MM.1S (cell line): ENCODE results near the gene MPND.

Experiments
- DNase-seq: peaks from one replicate; pipeline ENCODE4 v3.0.0-alpha.2; 2015
- H2AFZ ChIP-seq: fragments of 300-600 bp; sonication (generic); 2 replicates; pipeline ENCODE4 v1.6.0; 2016; ENCODE audit warnings: antibody characterized with exemption, low read length
- H3F3A ChIP-seq: fragments of 300-600 bp; sonication (generic); 2 replicates; pipeline ENCODE4 v1.6.1; 2016; ENCODE audit warnings: mild to moderate bottlenecking, antibody characterized with exemption, low read length, moderate library complexity, mixed read lengths; ENCODE audit not compliant: insufficient read depth
- H3K27ac ChIP-seq: fragments of 300-600 bp; sonication (generic); 2 replicates; pipeline ENCODE4 v1.5.1; 2016; ENCODE audit warnings: mild to moderate bottlenecking, low read length
- H3K27me3 ChIP-seq: fragments of 300-600 bp; sonication (generic); replicated peaks from 2 replicates; pipeline ENCODE4 v1.6.0; 2016; ENCODE audit warnings: low read length; ENCODE audit not compliant: insufficient read depth
- H3K36me3 ChIP-seq: fragments of 300-600 bp; sonication (generic); replicated peaks from 2 replicates; pipeline ENCODE4 v1.6.1; 2016; ENCODE audit warnings: mild to moderate bottlenecking, low read length, mixed read lengths; ENCODE audit not compliant: insufficient read depth
- H3K4me1 ChIP-seq: fragments of 300-600 bp; sonication (generic); 2 replicates; pipeline ENCODE4 v1.6.1; 2016; ENCODE audit warnings: low read length, mixed read lengths
- H3K4me2 ChIP-seq: fragments of 300-600 bp; sonication (generic); 2 replicates; pipeline ENCODE4 v1.6.0; 2016; ENCODE audit warnings: low read depth, low read length
- H3K4me3 ChIP-seq: fragments of 300-600 bp; sonication (generic); 2 replicates; pipeline ENCODE4 v1.5.1; 2016; ENCODE audit warnings: low read length, mixed read lengths
- H3K79me2 ChIP-seq: fragments of 300-600 bp; sonication (generic); 2 replicates; pipeline ENCODE4 v1.6.1; 2016; ENCODE audit warnings: mixed run types, low read length, mixed read lengths
- H3K9ac ChIP-seq: fragments of 300-600 bp; sonication (generic); 2 replicates; pipeline ENCODE4 v1.6.1; 2016; ENCODE audit warnings: low read length, mixed read lengths
- H3K9me2 ChIP-seq: fragments of 300-600 bp; sonication (generic); replicated peaks from 2 replicates; pipeline ENCODE4 v1.6.1; 2016; ENCODE audit warnings: mild to moderate bottlenecking, low read length, mixed read lengths; ENCODE audit not compliant: insufficient read depth
- H3K9me3 ChIP-seq: fragments of 300-600 bp; sonication (generic); replicated peaks from 2 replicates; pipeline ENCODE4 v1.6.1; 2016; ENCODE audit warnings: mild to moderate bottlenecking, low read length, mixed read lengths; ENCODE audit not compliant: insufficient read depth
- H4K20me1 ChIP-seq: fragments of 300-600 bp; sonication (generic); 2 replicates; pipeline ENCODE4 v1.6.1; 2016; ENCODE audit warnings: mild to moderate bottlenecking, low read length, moderate library complexity, mixed read lengths; ENCODE audit not compliant: insufficient read depth
- CTCF ChIP-seq: fragments of 300-600 bp; sonication (generic); IDR thresholded peaks from 2 replicates; pipeline ENCODE4 v1.5.1; 2016; ENCODE audit warnings: antibody characterized with exemption, low read length, mixed read lengths
- EZH2 ChIP-seq: fragments of 300-600 bp; sonication (generic); optimal IDR thresholded peaks from 2 replicates; pipeline ENCODE3; 2017; ENCODE audit warnings: low read depth, mild to moderate bottlenecking, antibody characterized with exemption, low read length, mixed read lengths
- EZH2phosphoT487 ChIP-seq: fragments of 300-600 bp; sonication (generic); IDR thresholded peaks from 2 replicates; pipeline ENCODE4 v1.6.1; 2018; ENCODE audit warnings: antibody characterized with exemption, low read length

MPND gene

GRCh38 chr19:4322942-4323665 lies 20.3 kb upstream of the MPND start:
- H3K4me1 ChIP-seq, result 0 out of 2 replicates have a peak, but pooled peaks cover 3% of the 10 kb centered on the region
- H3F3A ChIP-seq, result no peaks in the 10 kb centered on the region
- H3K27ac ChIP-seq, result no peak overlapping the region
- H3K4me2 ChIP-seq, result no peak overlapping the region
- H3K9me3 ChIP-seq, result no peaks in the 10 kb centered on the region
- no peak for TF ChIP-seq CTCF
- TF ChIP-seq EZH2, result no peak
- TF ChIP-seq EZH2phosphoT487, result no peak
- no peak overlapping the region for H3K9ac ChIP-seq
- H3K79me2 ChIP-seq, result no peaks in the 10 kb centered on the region
- H3K27me3 ChIP-seq, result peaks cover 41% of the 10 kb centered on the region
- no peak overlapping the region for H2AFZ ChIP-seq
- no peak overlapping the region for H3K4me3 ChIP-seq
- DNase-seq, result no peak
- H3K36me3 ChIP-seq, result no peaks in the 10 kb centered on the region
- no peaks in the 10 kb centered on the region for H4K20me1 ChIP-seq
- no peaks in the 10 kb centered on the region for H3K9me2 ChIP-seq

GRCh38 chr19:4323692-4324091 lies 19.7 kb upstream of the MPND start:
- Histone ChIP-seq H3F3A (no peaks in the 10 kb centered on the region), H3K9me3 (no peaks in the 10 kb centered on the region)
- no peak for TF ChIP-seq EZH2
- TF ChIP-seq CTCF, result no peak
- TF ChIP-seq EZH2phosphoT487, result no peak

GRCh38 chr19:4324228-4324627 lies 19.1 kb upstream of the MPND start:
- Histone ChIP-seq H3F3A (no peaks in the 10 kb centered on the region), H3K4me3 (no peak overlapping the region), H3K4me2 (no peak overlapping the region), H3K27ac (no peak overlapping the region), H3K79me2 (no peaks in the 10 kb centered on the region), H3K9me2 (no peaks in the 10 kb centered on the region), H3K4me1 (0 out of 2 replicates have a peak, but pooled peaks cover 3% of the 10 kb centered on the region), H3K9ac (no peak overlapping the region), H3K27me3 (peaks cover 30% of the 10 kb centered on the region), H4K20me1 (no peaks in the 10 kb centered on the region), H3K36me3 (no peaks in the 10 kb centered on the region), H2AFZ (no peak overlapping the region), H3K9me3 (no peaks in the 10 kb centered on the region)
- TF ChIP-seq EZH2 (no peak), EZH2phosphoT487 (no peak), CTCF (no peak)
- DNase-seq, result no peak

More at GRCh38 chr19:4323692-4324091, 19.7 kb upstream of the MPND start:
- Histone ChIP-seq H2AFZ (no peak overlapping the region), H3K9me2 (no peaks in the 10 kb centered on the region), H3K27me3 (peaks cover 35% of the 10 kb centered on the region), H3K36me3 (no peaks in the 10 kb centered on the region), H3K4me3 (no peak overlapping the region), H3K4me1 (0 out of 2 replicates have a peak, but pooled peaks cover 3% of the 10 kb centered on the region), H3K27ac (no peak overlapping the region), H3K79me2 (no peaks in the 10 kb centered on the region), H3K9ac (no peak overlapping the region), H3K4me2 (no peak overlapping the region), H4K20me1 (no peaks in the 10 kb centered on the region)
- no peak for DNase-seq
